Body of pancreas (tissue), 4 donors: ENCODE results near the gene LRWD1.
"Not testable (repeated sequence)": the region's sequence is repeated elsewhere in the genome, so short reads cannot be mapped to it uniquely, and the experiment has no call there.

Experiments
- POLR2A ChIP-seq, 3 donors: fragments of 450-650 bp; IDR thresholded peaks; one replicate each; pipeline ENCODE4 v1.6.1; 2016; ENCODE audit warnings: antibody characterized with exemption in 3 of 3, mild to moderate bottlenecking in 2 of 3
- TF ChIP-seq, protein P1 (sequence below), 7 experiments: fragments of 450-650 bp in 4 of 7; fragments of 200-600 bp in 3 of 7; sonication (generic) in 3 of 7; IDR thresholded peaks; one replicate each; pipeline ENCODE4 v1.5.1; 2016 to 2019; ENCODE audit warnings: antibody characterized with exemption in 7 of 7

DNA sequence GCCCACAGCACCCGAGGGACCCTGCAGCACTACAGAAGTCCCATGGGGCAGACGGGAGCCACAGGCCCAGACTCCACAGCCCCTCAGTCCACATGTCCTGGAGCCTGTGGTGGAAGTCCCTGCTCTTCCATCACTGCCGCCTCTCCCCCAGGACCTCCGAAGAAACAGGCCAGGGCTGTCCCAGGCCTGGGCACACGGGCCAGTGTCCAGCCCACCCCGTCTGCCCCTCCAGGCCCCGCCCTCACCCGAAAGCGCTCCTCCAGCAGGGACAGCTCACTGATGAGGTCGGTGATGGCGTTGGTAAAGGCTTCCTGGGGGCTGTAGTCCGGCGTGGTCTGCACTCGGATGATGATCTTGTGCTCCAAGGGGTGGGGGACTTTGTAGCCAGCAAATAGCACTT lies 9.3 kb downstream of the LRWD1 start:
- TF ChIP-seq, protein P1, sequence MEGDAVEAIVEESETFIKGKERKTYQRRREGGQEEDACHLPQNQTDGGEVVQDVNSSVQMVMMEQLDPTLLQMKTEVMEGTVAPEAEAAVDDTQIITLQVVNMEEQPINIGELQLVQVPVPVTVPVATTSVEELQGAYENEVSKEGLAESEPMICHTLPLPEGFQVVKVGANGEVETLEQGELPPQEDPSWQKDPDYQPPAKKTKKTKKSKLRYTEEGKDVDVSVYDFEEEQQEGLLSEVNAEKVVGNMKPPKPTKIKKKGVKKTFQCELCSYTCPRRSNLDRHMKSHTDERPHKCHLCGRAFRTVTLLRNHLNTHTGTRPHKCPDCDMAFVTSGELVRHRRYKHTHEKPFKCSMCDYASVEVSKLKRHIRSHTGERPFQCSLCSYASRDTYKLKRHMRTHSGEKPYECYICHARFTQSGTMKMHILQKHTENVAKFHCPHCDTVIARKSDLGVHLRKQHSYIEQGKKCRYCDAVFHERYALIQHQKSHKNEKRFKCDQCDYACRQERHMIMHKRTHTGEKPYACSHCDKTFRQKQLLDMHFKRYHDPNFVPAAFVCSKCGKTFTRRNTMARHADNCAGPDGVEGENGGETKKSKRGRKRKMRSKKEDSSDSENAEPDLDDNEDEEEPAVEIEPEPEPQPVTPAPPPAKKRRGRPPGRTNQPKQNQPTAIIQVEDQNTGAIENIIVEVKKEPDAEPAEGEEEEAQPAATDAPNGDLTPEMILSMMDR (IDR thresholded peaks at IDR 0.05), result not testable (repeated sequence)
- not testable (repeated sequence) for TF ChIP-seq POLR2A (IDR thresholded peaks at IDR 0.05)
